Measurements from ENCODE around the gene CHCHD1.
"Not testable (repeated sequence)": the region's sequence is repeated elsewhere in the genome, so short reads cannot be mapped to it uniquely, and the experiment has no call there.

Gene CHCHD1

GRCh38 chr10:73781879-73782748 lies at the start of gene CHCHD1:
TSS of gene CHCHD1 (plus strand) at chr10:73782048. CDS start at chr10:73782076, 28 bp downstream.
- H3K27ac Mint-ChIP-seq = peak within 1 kb of the TSS; percentile 97
- peaks cover 57% of the 10 kb centered on the region for H3K4me1 Mint-ChIP-seq
- H3K9me3 Mint-ChIP-seq = no peaks in the 10 kb centered on the region
- H3K4me3 Mint-ChIP-seq = peak within 1 kb of the TSS; percentile 92
- peak; percentile 85 to 96 for DNase-seq (ENCODE audit: low spot score in 2 of 2)
- peak; percentile 82 for ATAC-seq
- H3K36me3 Mint-ChIP-seq = peaks cover 67% of the 10 kb centered on the region

- peak overlapping the region; percentile 43 for H3K27ac Mint-ChIP-seq
- H3K36me3 Mint-ChIP-seq = peaks cover 39% of the 10 kb centered on the region
- ATAC-seq (no peak), DNase-seq (ENCODE audit: low spot score in 2 of 2) (no peak)
- no peaks in the 10 kb centered on the region for H3K9me3 Mint-ChIP-seq
- peak overlapping the region; percentile 94 for H3K4me3 Mint-ChIP-seq
- H3K4me1 Mint-ChIP-seq = no peaks in the 10 kb centered on the region
Observed at GRCh38 chr10:73732426-73732825, 49.4 kb upstream of the CHCHD1 start.

GRCh38 chr10:73732931-73733623 lies 48.8 kb upstream of the CHCHD1 start:
- no peak for ATAC-seq
- Mint-ChIP-seq H3K9me3 (no peaks in the 10 kb centered on the region), H3K36me3 (peaks cover 39% of the 10 kb centered on the region)

GRCh38 chr10:73734028-73734720 lies 47.7 kb upstream of the CHCHD1 start:
- no peak overlapping the region for H3K27ac Mint-ChIP-seq
- H3K36me3 Mint-ChIP-seq = peaks cover 48% of the 10 kb centered on the region
- H3K4me3 Mint-ChIP-seq = no peak overlapping the region
- DNase-seq (ENCODE audit: low spot score in 2 of 2) (no peak), ATAC-seq (no peak)
- H3K9me3 Mint-ChIP-seq = no peaks in the 10 kb centered on the region
- no peaks in the 10 kb centered on the region for H3K4me1 Mint-ChIP-seq

More at GRCh38 chr10:73732931-73733623, 48.8 kb upstream of the CHCHD1 start:
- Mint-ChIP-seq H3K4me3 (no peak overlapping the region), H3K4me1 (no peaks in the 10 kb centered on the region), H3K27ac (no peak overlapping the region)
- DNase-seq (ENCODE audit: low spot score in 2 of 2) = no peak

GRCh38 chr10:73734796-73735305 lies 47.0 kb upstream of the CHCHD1 start:
- Mint-ChIP-seq H3K4me3 (no peak overlapping the region), H3K4me1 (no peaks in the 10 kb centered on the region), H3K9me3 (no peaks in the 10 kb centered on the region), H3K27ac (no peak overlapping the region), H3K36me3 (peaks cover 54% of the 10 kb centered on the region)
- ATAC-seq = no peak
- no peak for DNase-seq (ENCODE audit: low spot score in 2 of 2)

GRCh38 chr10:73740501-73741254 lies 41.2 kb upstream of the CHCHD1 start:
- not testable (repeated sequence) for H3K27ac Mint-ChIP-seq; ATAC-seq; H3K9me3 Mint-ChIP-seq; H3K4me3 Mint-ChIP-seq; DNase-seq (ENCODE audit: low spot score in 2 of 2)
- H3K4me1 Mint-ChIP-seq = peaks cover 22% of the 10 kb centered on the region
- peaks cover 75% of the 10 kb centered on the region for H3K36me3 Mint-ChIP-seq

GRCh38 chr10:73742454-73742734 lies 39.5 kb upstream of the CHCHD1 start:
- Mint-ChIP-seq H3K36me3 (peaks cover 75% of the 10 kb centered on the region), H3K4me1 (peaks cover 33% of the 10 kb centered on the region), H3K9me3 (no peaks in the 10 kb centered on the region), H3K4me3 (peak overlapping the region; percentile 97), H3K27ac (peak overlapping the region; percentile 100)
- ATAC-seq = no peak
- DNase-seq (ENCODE audit: low spot score in 2 of 2) = no peak

GRCh38 chr10:73743327-73743904 lies 38.4 kb upstream of the CHCHD1 start:
- peak overlapping the region; percentile 100 for H3K27ac Mint-ChIP-seq
- H3K36me3 Mint-ChIP-seq = peaks cover 75% of the 10 kb centered on the region
- no peaks in the 10 kb centered on the region for H3K9me3 Mint-ChIP-seq
- DNase-seq (ENCODE audit: low spot score in 2 of 2) (no peak), ATAC-seq (no peak)
- peak overlapping the region; percentile 97 for H3K4me3 Mint-ChIP-seq
- peaks cover 33% of the 10 kb centered on the region for H3K4me1 Mint-ChIP-seq

GRCh38 chr10:73743905-73744663 lies 37.8 kb upstream of the CHCHD1 start, which contains the start of gene SEC24C:
TSS of gene SEC24C (plus strand) at chr10:73744372. CDS start at chr10:73746833, 2,461 bp downstream.
- Mint-ChIP-seq H3K4me3 (peak within 1 kb of the TSS; percentile 97), H3K27ac (peak within 1 kb of the TSS; percentile 100), H3K36me3 (peaks cover 77% of the 10 kb centered on the region), H3K4me1 (peaks cover 37% of the 10 kb centered on the region), H3K9me3 (no peaks in the 10 kb centered on the region)
- DNase-seq (ENCODE audit: low spot score in 2 of 2) (peak; percentile 85 to 97), ATAC-seq (peak; percentile 95)

- H3K4me1 Mint-ChIP-seq = peaks cover 43% of the 10 kb centered on the region
- no peak for DNase-seq (ENCODE audit: low spot score in 2 of 2)
- peak overlapping the region; percentile 97 for H3K4me3 Mint-ChIP-seq
- H3K36me3 Mint-ChIP-seq = peaks cover 77% of the 10 kb centered on the region
- peak; percentile 68 for ATAC-seq
- no peaks in the 10 kb centered on the region for H3K9me3 Mint-ChIP-seq
- H3K27ac Mint-ChIP-seq = peak overlapping the region; percentile 100
Observed at GRCh38 chr10:73744664-73744975, 37.2 kb upstream of the CHCHD1 start.

GRCh38 chr10:73746721-73747120 lies 35.1 kb upstream of the CHCHD1 start:
- H3K36me3 Mint-ChIP-seq = peaks cover 79% of the 10 kb centered on the region
- peak overlapping the region; percentile 78 for H3K27ac Mint-ChIP-seq
- H3K4me3 Mint-ChIP-seq = peak overlapping the region; percentile 97
- ATAC-seq (no peak), DNase-seq (ENCODE audit: low spot score in 2 of 2) (no peak)
- peaks cover 55% of the 10 kb centered on the region for H3K4me1 Mint-ChIP-seq
- no peaks in the 10 kb centered on the region for H3K9me3 Mint-ChIP-seq

GRCh38 chr10:73750819-73751218 lies 31.0 kb upstream of the CHCHD1 start:
- Mint-ChIP-seq H3K36me3 (peaks cover 100% of the 10 kb centered on the region), H3K27ac (peak overlapping the region; percentile 77), H3K4me3 (no peak overlapping the region), H3K9me3 (no peaks in the 10 kb centered on the region), H3K4me1 (peaks cover 43% of the 10 kb centered on the region)
- ATAC-seq = no peak
- DNase-seq (ENCODE audit: low spot score in 2 of 2) = no peak

GRCh38 chr10:73756183-73756582 lies 25.7 kb upstream of the CHCHD1 start:
- H3K4me3 Mint-ChIP-seq = no peak overlapping the region
- peak overlapping the region; percentile 34 for H3K27ac Mint-ChIP-seq
- peaks cover 60% of the 10 kb centered on the region for H3K4me1 Mint-ChIP-seq
- no peaks in the 10 kb centered on the region for H3K9me3 Mint-ChIP-seq
- no peak for DNase-seq (ENCODE audit: low spot score in 2 of 2)
- no peak for ATAC-seq
- H3K36me3 Mint-ChIP-seq = peaks cover 100% of the 10 kb centered on the region

Data from stimulated activated effector memory CD8-positive, alpha-beta T cell treated with anti-CD3 and anti-CD28 coated beads, Interleukin-12 subunit alpha, Interleukin-12 subunit beta, amount 100 ng/mL, for 72 hours (primary cell).